HuH-7.5 (cell line): ENCODE data around the gene C5orf47.

Experiments used
- DNase-seq: peaks from one replicate; pipeline ENCODE4 v3.0.0; 2011; ENCODE audit warnings: low spot score

Gene C5orf47

GRCh38 chr5:174044466-174045254, 55.7 kb downstream of the C5orf47 start:
- no peak for DNase-seq

GRCh38 chr5:174045470-174046025, 56.6 kb downstream of the C5orf47 start, which contains the start of gene NSG2:
Gene NSG2 (plus strand): TSS chr5:174045706. CDS start chr5:174046756, 1,050 bp downstream.
- peak; percentile 80 for DNase-seq

- DNase-seq, result no peak
Observed at GRCh38 chr5:174046558-174046957, 57.6 kb downstream of the C5orf47 start.

GRCh38 chr5:174047472-174048099, 58.6 kb downstream of the C5orf47 start:
- DNase-seq, result no peak

GRCh38 chr5:174052636-174053035, 63.7 kb downstream of the C5orf47 start:
- no peak for DNase-seq

- no peak for DNase-seq
Observed at GRCh38 chr5:174053905-174054304, 64.9 kb downstream of the C5orf47 start.
